HG03558 (cell line): ENCODE data around the gene NOL3.
"Not testable (repeated sequence)": the region's sequence is repeated elsewhere in the genome, so short reads cannot be mapped to it uniquely, and the experiment has no call there.

Source experiments
- ATAC-seq: cut with Tn5 transposase; IDR thresholded peaks from one replicate; pipeline ENCODE4 v1.9.1; 2021; ENCODE audit warnings: moderate number of reproducible peaks; ENCODE audit not compliant: unreplicated experiment; ENCODE audit errors: extremely low read depth

The NOL3 gene

DNA sequence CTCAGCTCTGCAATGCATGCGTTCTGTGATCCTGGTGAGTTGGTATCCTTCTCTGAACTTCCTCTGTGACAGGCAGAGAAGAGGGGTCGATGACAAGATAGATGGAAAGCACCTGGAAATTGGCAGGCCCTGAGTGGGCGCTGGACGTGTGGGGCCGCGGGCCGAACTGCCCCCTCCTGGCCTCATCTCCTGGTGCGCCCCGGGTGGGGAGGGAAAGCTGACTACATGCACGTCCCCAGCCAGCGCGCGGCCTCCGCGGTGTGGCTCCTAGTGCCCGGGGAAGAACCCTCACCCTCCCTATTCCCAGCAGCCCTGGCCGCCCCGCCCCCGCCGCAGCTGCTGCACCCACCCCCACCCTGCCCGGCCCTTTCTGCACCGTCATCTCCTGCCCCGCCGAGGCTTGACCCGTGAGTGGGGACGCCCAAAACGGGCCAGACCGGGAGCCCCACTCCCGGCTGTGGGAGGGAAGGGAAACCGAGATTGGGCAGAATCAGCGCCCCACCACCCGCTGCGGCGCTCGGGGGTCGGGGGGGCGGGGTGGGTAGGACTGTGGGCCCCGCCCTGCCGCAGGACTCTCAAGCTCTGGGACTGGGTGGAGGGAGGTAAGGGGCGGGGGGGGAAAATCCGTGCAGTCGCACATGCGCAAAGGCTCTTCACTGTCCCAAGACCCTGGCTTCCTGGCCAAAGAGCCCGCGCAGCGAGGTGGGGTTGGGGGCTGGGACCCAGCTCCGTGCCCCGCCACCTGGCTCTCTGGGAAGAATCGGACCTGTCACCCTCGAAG, at the start of gene NOL3:
Gene NOL3, plus strand, starts transcription at position 371 of the 781 bp plus-strand sequence.
- no peak for ATAC-seq

DNA sequence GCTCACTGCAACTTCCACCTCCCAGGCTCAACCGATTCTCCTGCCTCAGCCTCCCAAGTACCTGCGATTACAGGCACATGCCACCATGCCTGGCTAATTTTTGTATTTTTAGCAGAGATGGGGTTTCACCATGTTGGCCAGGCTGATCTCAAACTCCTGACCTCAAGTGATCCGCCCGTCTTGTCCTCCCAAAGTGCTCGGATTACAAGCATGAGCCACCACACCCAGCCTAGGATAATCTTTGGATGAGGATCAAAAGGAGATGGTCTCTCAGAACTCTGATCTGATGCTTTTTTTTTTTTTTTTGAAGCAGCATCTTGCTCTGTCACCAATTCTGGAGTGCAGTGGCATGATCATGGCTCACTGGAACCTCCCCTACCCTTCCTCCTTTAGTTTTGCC, 47.5 kb upstream of the NOL3 start:
- not testable (repeated sequence) for ATAC-seq

DNA sequence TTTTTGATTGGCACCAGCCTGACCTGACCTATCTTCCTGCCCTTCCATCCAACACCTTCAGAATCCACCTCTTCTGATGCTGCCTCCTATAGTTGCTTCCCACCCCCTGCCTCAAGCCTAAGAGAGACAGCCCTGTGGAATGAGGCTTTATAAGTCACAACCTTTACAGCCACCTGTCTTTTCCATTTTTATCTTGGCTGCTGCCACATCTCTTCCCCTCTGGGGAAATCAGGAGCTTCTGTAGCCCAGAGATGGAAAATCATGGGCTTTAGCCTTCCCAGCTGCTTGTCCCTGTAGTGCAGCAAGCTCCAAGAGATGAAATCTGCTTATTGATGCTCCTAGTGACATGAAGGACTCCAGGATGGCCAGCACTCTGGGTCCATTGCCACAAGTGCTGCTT, 41.9 kb upstream of the NOL3 start:
- ATAC-seq, result no peak

DNA sequence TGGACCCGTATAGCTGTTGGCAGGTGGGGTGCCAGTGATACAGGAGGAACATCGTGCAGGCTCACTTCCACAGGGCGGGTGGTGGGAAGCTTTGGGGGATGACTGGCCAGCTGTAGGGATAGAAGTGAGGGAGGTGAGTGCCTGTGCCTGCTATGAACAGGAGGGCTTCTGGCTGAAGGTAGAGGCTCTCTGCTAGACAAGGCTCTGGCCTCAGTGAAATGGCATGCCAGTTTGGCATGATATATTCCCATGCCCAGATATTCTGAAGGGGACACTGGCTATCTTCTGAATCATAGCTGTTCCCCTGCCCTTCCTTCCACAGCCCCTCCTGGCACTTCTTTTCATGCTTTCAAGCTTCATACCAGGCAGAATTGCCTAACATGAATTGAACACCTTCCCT, 41.5 kb upstream of the NOL3 start:
- ATAC-seq, result no peak

- ATAC-seq, result no peak
Observed at GRCh38 chr16:67129422-67129821, 40.9 kb upstream of the NOL3 start.

DNA sequence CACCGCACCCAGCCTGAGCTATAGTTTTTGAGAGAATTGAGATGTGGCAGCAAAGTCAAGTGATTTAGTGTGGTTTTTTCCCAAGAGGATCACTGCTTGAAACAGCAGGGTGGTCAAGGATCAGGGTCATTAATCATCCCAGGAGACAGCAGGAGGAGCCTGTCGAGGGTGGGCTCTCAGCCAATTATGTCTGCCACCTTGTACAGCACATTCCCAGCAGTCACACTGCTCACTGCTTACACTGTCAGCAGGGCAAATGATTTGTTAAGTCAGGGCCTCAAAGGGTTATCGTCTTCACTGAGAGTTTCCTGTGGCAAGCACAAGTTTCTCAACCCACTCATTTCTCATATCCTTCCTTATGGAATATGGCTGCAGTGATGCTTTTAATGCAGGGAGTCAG, 32.7 kb upstream of the NOL3 start:
- no peak for ATAC-seq

GRCh38 chr16:67141391-67141790, 28.9 kb upstream of the NOL3 start:
- ATAC-seq, result no peak

DNA sequence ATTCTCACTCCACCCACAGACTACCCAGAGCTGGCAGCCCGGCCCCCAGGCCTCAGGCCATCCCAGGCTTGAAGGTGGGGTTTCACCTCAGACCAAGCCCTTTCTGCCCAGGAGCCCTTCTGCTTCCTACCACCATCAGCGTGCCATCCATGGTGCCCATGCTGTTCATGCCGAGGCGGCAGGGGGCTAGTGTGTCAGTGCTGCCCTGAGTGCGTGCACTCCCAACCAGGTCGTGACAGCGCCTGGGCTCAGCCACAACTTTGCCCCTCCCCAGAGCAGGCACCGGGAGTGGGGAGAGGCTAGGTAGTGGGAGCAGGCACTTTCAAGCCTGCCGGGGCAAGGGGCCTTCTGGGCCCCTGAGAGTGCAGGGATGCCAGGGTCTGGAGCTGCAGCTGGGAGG, 28.0 kb upstream of the NOL3 start:
- no peak for ATAC-seq

- no peak for ATAC-seq
Observed at GRCh38 chr16:67144943-67145342, 25.4 kb upstream of the NOL3 start.

DNA sequence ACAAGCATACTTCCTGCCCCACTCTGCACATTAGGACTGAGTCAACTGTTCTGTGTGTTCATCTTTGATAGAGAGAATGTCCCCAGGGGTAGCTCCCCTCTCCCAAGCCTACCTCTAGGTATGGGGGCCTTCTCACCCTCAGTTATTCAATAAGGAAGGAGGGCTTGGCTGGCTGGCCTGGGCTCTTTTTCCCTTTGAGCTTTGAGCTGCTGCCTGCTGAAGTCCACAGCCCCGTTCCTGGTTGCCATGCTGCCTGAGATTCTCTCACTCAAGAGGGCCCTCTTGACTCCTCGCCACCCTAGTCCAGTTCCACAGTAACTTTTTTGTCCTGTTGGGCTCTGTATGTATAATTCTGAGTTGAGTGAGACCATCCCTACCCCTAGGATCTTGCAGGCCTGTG, 24.6 kb upstream of the NOL3 start:
- no peak for ATAC-seq

DNA sequence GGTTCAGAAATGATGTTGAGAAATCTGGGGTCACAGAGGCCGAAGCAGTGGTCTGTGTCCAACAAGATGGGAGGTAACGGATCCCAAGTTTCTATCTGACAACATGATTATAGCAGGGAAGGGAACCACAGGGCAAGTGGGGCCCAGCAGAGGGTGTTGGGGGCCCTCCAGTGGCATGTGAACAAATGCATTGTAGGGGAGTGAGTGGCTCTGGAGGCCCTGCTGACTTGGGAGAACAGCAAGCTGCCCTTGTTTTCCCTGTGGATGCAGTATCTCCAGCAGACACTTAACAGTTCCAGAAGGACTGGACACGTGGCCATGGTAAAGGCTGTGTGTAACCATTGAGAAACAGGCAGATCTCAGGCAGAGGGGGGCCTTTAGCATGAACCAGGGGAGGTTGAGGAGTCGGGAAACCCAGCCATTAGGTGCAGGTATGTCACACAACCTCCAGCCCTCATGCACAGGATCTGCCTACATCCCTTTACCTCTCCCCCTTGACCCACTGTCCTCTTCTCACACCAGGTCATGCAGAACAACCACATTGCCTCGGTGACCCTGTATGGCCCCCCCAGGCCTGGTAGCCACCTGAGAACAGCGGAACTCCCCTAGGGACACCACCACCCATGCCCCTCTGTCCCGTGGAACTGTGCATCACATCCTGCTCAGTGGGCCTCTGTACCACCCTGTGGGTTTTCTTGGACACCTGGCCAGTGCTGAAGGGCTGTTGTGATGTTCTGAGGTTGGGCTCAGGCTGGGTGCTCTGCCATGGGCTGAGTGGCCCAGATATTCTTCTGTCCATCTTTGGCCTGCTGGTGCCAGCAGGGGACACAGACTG, 23.6 kb upstream of the NOL3 start:
- no peak for ATAC-seq

DNA sequence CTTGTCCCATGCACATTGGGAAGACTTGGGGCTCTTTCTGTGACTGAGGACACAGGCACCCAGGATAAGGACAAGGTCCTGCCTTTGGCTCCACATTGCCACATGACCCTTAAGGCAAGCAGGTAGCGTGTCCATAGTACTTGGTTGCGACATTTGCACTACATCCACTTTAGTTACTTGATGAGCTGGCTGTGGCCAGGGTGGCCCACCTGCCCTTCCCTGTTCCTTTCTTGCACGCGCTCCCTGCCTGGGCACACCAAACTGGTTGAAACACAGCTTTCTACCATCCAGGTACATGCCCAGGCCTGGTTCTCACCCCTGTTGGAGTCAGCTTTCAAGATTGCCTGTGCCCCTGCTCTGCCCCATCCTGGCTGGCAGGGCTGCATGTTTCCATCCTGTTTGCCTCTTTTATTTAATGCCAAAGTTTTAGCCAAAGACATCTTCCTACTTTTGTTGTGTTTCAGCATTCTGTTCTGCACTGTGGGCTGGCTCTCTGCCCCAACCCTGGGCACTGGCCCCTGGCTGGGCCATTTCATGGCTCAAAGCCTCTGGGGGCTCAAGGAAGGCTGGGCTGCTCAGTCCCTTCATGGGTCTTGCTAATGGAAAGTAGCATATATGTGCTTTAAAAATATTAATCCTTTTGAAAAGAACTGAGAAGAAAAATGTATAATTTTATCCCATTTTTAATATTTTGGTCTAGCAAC, 22.7 kb upstream of the NOL3 start:
- ATAC-seq, result no peak

- ATAC-seq, result no peak
Observed at GRCh38 chr16:67148221-67148620, 22.1 kb upstream of the NOL3 start.

DNA sequence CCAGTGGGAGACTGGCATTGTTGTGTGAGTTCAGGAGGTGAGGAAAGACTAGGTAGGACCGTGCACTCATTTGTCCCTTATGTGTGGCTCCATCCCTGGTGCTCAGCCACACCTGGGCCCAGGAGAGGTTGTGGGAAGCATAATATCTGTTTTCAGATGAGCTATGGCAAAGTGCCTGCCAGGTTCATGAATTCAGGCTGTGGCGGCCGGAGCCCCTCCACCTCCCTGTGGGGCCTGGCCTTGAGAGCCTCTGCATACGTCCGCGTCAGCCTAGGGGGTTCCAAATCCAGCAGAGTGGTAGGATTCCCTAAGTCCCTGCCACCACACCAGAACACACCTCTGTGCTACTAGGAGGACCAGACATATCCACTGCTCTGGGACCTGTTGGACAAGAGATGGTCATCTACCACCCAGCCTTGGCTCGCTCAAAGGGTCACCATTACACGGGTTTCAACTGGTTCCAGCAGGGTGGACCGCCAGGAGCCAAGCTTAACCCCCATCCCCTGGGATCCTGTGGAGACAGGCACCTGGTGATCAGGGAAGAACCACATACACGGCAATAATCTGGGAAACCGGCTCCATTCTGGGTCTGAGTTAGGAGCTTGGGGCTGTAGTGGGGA, 21.6 kb upstream of the NOL3 start:
- ATAC-seq, result no peak

DNA sequence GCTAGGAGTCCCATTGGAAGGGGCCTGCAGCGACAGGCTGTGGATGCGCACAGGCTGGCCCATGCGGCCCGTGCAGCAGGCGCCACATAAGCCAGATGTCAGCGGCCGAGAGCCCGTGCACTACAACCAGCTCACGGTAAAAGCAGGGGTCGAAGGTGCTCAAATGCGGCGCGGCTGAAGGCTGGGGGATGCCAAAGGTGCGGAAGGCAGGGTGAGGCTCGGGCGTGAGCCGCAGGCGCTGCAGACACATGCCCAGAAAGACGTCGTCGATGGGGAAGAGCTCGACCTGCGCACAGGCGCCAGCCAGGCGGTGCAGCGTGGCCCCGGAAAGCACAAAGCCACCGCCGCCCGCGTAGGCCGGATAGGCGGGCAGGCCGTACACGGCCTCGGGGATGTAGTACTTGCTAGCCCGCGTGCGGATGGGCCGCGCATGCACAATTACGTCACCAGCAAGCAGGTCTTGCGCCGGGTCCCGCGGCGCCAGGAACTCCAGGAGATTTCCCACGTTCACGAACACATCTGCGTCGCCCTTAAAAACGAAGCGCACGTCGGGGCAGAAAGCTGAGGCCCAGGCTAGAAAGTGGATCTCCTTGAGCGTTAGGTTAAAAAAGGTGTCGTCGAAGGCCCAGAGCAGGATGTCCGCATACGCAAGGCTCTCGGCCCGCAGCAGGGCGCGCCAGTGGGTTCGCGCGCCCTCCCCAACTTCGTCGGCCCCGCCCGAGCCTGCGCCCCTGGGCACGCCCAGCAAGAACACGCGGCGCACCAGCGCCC, 20.9 kb upstream of the NOL3 start:
- ATAC-seq, result no peak

DNA sequence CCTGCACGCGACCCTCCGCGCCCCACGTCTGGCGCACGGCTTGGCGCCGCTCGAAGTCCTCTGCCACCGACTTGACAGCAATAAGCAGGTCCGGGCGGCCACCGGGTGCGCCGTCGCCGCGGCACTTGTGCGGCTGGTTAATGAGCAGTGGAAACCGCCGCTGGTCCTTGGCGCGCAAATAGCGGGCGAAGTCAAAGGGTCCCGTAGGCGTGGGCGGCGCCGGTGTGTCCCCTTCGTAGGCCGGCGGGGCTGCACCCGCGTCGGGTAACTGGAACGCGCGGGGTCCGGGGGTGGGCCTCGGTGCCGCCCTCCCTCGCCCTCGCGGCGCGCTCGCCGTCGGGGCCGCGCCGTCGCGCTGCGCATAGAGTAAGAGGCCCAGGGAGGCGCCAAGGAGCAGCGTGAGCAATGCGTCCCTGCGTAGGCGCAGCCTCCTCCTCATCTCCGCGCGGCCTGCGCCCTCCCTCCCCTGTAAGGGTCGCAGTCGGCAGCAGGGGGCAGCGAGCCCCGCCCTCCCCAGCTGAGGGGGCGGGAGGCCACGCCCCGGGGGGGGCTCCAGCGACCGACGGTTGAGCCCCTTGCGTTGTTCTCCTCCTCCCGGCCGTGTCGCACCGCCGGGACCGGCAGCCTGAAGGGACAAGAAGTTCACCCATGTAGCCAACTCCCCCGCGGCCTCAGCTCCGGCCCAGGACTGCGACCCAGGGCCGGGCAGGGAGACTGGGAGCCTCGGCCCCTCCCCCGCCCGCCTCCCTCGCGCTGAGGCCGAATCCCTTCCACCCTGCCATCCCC, 20.1 kb upstream of the NOL3 start:
- ATAC-seq, result no peak

DNA sequence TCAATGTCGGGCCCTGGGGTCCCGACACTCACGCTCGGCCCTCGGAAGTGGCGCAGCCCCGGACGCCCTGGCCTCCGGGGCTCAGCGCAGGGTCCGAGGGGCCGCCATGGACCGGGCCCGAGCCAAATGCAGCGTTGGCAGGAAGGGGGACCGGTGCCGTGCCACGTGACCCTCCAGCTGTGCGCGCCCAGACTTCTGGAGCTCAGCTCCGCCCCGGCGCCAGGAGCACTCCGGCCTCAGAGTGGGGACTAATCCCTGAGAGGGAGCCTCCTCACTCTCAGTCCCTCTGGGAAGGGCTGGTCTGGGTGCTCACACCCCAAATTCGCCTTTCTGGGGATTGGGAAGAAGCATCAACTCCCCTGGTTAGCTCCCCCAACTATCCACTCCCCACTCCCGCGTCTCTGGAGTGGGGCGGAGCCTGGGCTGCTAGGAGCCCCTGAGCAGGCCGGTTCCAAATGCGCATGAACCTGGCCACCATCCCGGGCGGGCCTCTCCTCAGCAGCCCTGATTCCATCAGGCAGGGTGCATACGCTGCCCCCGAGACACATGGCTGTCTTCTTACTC, 19.4 kb upstream of the NOL3 start, which contains the start of gene B3GNT9:
Gene B3GNT9, minus strand, starts transcription at position 166 of the 564 bp plus-strand sequence. CDS start 513 bp downstream, outside the sequence.
- no peak for ATAC-seq

DNA sequence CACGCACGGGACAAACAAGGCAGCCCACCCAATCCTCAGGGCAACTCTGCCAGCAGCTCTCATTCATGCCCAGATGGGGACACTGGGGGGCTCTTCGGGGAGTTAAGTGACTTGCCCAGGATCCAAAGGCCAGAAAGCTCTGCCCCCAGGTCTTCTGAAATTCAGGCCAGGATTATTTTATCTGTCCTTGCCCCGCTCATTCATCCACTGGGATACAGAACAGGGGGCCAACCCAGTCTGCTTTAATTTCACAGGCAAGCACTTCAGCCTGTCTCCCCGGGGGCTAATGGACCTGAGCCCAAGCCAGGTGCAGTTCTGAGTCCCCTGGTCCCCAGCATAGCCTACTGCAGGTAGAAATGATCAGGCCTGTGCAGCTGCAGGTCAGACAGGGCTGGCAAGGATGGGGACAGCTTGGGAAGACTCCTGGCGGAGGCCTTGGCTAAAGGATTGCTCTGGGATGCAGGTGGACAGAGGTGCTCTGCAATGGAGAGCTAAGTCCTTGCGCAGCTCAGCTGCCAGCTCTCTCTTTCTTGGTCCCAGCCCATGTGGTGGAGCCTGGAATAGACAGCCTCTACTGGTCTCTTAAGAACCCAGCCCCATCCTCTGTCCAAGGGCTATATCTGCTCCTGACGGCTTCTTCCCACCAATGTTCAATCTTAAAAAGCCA, 18.8 kb upstream of the NOL3 start:
- no peak for ATAC-seq
